ENCODE data around the gene IWS1.
"Not testable (repeated sequence)": the region's sequence is repeated elsewhere in the genome, so short reads cannot be mapped to it uniquely, and the experiment has no call there.

IWS1 gene

GRCh38 chr2:127454595-127455565 lies 71.4 kb downstream of the IWS1 start:
- DNase-seq (ENCODE audit: low read depth): no peak

GRCh38 chr2:127453392-127454171 lies 72.7 kb downstream of the IWS1 start:
- DNase-seq (ENCODE audit: low read depth): no peak

GRCh38 chr2:127453013-127453391 lies 73.3 kb downstream of the IWS1 start:
- no peak for DNase-seq (ENCODE audit: low read depth)

- DNase-seq (ENCODE audit: low read depth): not testable (repeated sequence)
These were observed 73.9 kb downstream of the IWS1 start for GRCh38 chr2:127452423-127452822.

DNA sequence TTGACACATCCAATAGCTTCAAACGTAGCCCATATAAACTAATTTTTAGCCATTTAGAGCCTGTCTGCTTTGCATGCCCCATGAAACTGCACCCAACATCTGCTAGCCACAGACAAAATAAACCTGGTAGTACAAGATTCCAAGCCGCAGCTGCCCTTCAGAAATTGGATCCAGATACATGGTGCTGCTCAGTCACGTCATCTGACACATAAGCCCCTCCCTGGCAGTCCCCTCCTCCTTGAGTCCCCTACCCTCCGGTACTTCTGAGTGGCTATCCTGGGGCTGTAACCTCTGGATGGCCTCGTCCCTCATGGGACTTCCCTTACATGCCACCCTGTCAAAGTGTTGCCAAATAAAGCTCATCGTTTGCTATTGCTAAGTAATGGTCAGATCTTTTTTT lies 74.3 kb downstream of the IWS1 start:
- no peak for DNase-seq (ENCODE audit: low read depth)

DNA sequence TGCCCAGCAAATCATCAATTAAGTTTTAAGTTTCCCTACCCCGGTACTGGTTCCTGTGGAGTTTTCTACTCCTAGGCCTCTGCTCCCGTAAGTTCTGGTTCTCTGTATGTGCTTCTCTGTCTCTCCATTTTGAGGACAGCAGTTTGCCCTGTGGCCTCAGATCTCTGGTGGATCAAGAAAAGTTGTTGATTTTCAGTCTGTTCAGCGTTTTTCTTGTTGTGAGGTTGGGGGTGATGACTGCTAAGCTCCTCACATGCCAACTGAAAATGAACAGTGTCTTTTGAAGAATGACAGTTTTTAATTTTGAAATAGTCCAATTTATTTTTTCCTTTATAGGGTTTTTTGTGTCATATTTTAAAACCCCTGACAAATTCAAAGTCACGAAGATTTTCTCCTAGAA lies 76.4 kb downstream of the IWS1 start:
- no peak for DNase-seq (ENCODE audit: low read depth)

GRCh38 chr2:127449414-127449813 lies 76.9 kb downstream of the IWS1 start:
- DNase-seq (ENCODE audit: low read depth): no peak

DNA sequence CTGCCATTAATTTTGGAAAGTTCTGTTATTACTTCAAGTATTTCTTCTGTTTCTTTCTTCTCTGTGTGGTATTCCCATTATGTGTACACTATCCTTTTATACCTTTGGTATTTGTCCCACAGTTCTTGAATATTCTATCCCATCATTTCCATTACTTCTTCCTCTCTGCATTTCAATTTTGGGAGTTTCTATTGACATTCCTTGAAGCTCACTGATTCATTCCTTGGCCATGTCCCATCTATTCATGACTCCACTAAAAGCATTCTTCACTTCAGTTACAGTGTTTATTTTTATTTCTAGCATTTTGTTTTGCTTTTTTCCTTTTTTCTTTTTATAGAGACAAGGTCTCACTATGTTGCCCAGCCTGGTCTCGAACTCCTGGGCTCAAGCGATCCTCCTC lies 77.8 kb downstream of the IWS1 start:
- DNase-seq (ENCODE audit: low read depth): no peak

DNA sequence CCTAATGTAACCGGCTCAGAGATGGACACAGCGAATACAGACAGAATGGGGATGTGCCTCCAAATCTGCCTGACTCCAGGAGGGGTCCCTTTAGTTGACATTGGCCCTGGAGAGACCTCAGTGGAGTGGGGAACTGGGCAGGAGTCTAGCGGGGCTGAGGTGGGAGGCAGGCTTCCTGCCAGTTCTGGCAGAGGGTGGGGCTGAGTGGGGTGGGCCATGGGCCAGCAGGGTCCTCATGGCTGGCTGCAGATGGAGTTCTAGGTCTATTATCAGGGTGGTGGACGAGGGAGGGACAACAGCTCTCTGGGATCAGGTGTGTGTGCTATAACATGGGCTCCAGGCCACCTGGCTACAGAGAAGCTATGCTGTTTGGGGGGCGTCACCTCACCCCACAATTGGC lies 86.9 kb downstream of the IWS1 start:
- DNase-seq (ENCODE audit: low read depth): no peak

DNA sequence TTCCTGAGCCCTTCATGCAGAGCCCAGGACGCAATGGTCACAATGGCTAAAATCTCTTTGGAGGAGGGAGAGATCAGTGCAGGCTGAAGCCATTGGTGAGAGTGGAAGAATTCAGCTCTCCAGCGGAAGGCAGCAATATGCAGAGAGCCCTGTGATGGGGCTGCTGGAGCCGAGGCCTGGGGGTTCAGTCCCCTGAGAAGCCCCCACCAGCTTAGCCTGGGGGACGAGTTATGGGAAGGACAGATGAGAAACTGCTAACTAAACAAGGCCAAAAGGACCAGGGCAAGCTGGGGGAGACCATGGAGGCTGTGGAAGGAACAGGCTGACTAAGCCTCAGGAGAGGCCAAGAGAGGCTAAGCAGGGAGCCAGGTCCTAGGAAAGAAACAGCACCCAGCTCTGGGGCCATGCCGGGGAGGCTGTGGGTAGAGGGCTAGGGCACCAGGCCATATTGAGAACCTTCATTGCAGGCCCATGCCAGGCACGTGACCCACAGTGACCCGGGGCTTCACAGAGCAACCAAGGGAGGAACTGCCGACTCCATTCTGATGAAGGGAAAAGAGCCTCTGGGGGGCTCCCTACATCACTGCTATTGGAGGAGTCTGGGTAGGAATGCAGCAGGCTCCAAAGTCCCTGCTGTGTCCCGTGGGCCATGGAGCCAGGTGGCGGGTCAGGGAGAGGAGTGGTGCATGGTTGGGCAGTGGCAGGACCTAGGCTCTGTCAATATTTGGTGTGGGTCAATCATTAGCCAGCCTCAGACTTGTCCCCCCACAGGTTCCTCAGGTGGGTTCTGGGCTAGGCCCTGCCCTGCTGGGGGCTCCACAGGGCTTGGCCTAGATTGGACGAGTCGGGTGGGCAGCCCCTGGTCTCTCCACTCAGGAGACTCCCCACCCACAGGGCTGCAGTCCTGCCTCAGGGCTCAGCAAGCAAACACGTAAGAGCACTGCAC lies 88.2 kb downstream of the IWS1 start:
- no peak for DNase-seq (ENCODE audit: low read depth)

GRCh38 chr2:127437056-127437455 lies 89.2 kb downstream of the IWS1 start:
- DNase-seq (ENCODE audit: low read depth): no peak

GRCh38 chr2:127434515-127434914 lies 91.8 kb downstream of the IWS1 start:
- no peak for DNase-seq (ENCODE audit: low read depth)

GRCh38 chr2:127431408-127432023 lies 94.8 kb downstream of the IWS1 start:
- no peak for DNase-seq (ENCODE audit: low read depth)
